Breast epithelium (tissue), 4 donors: ENCODE data around the gene ADAMTS2. TPM values are rescaled to one million over a fixed set of nuclear protein-coding genes. Genes with fewer than 3 reads are reported as not detected.
A peak's percentile ranks its signal among the peaks of the same experiment; 100 is the strongest.

ENCODE experiments used
- DNase-seq, 2 donors: peaks; one replicate each; pipeline ENCODE4 v3.0.0-alpha.2; 2019; ENCODE audit warnings: low spot score in 2 of 2
- H3K27ac ChIP-seq, 2 donors: fragments of 200-600 bp; sonication (generic) in 1 of 2; one replicate each; pipeline ENCODE4 v1.5.1; 2016 to 2019; ENCODE audit warnings: mild to moderate bottlenecking in 1 of 2
- H3K27me3 ChIP-seq, 2 donors: fragments of 200-600 bp; sonication (generic) in 1 of 2; one replicate each; pipeline versions ENCODE4 v1.5.1 to v1.6.0; 2017 to 2019; ENCODE audit warnings: control low read depth in 1 of 2, mild to moderate bottlenecking in 1 of 2
- H3K36me3 ChIP-seq: fragments of 200-600 bp; one replicate; pipeline ENCODE4 v1.5.1; 2019
- H3K4me1 ChIP-seq, 2 donors: fragments of 200-600 bp; sonication (generic); one replicate each; pipeline ENCODE4 v1.5.1; 2016 to 2019; ENCODE audit warnings: control low read depth in 1 of 2
- H3K4me3 ChIP-seq, 3 donors: fragments of 200-600 bp; sonication (generic); 1 replicate in 2 of 3; 2 replicates in 1 of 3; pipeline ENCODE4 v1.5.1; 2016 to 2019; ENCODE audit warnings: mild to moderate bottlenecking in 3 of 3, moderate library complexity in 2 of 3
- H3K9me3 ChIP-seq, 2 donors: fragments of 200-600 bp; sonication (generic) in 1 of 2; one replicate each; pipeline ENCODE4 v1.5.1; 2016 to 2019; ENCODE audit warnings: control low read depth in 1 of 2
- POLR2A ChIP-seq: fragments of 450-650 bp; IDR thresholded peaks from one replicate; pipeline ENCODE4 v1.6.1; 2016; ENCODE audit warnings: antibody characterized with exemption, mild to moderate bottlenecking, moderate library complexity
- POLR2AphosphoS5 ChIP-seq, 3 donors: sonication (generic); formaldehyde crosslinking; IDR thresholded peaks; one replicate each; pipeline ENCODE4 v1.6.1; 2017; ENCODE audit warnings: antibody characterized with exemption in 3 of 3
- intact Hi-C: fragments of 100-400 bp; cut with DNase I; formaldehyde crosslinking; loops from one replicate; pipeline ENCODE4 v1.15.1; 2023; ENCODE audit warnings: low total_unique reads
- total RNA-seq, 3 donors: library from RNA; depleted of rRNA; stranded (reverse); fragments of >200 nt; gene quantifications; one replicate each; pipeline ENCODE4 v1.1.0, GENCODE V29; 2016
- TF ChIP-seq, protein P1 (sequence below), 3 donors: fragments of 450-650 bp; IDR thresholded peaks; one replicate each; pipeline ENCODE4 v1.5.1; 2016 to 2017; ENCODE audit warnings: antibody characterized with exemption in 3 of 3, mild to moderate bottlenecking in 3 of 3, moderate library complexity in 3 of 3

Gene ADAMTS2
- total RNA-seq, 3 donors from 2014 or later = 11.3 to 51.8 (median 19.7) TPM

DNA sequence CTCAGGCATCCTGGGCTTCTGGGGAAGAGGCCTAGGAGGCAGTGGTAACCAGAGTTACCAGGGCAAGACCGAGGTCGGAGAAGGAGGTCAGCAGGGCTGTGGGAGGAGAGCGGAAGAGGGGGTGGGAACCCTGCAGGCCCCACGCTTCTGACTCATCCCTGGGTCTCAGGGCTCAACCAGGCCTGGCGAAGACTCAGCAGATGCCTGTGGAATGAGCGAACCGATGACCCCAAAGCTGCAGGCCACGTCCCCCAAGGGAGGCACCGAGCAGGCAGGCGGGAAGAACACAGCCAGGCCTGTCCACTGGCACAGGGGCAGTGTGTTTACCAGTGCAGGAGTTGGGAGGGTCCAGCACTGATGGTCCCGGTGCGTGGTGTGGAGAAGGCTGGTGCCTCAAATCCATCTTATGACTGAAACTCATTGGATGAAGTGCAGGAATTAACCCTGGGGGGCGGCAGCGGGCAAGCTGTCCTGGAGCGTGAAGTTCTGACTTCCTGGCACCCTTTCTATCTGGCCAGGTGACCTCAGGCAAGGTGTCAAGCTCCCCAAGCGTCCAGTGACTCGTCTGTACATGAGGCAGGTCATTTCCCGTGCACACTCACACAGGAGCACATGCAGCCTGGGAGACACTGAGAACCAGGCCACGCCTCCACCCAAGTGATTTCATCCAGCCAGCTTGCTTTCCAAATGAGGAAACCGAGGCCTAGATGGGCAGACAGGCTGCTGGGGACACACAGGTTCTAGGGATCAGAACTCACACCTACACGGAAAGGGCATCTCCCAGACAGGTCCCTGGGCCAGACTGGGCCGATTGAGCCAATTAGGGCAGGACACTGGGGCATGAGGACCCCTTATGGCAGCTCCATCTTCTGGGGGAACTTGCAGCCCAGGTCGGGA is 69.1 kb downstream of the ADAMTS2 start:
- H3K27ac ChIP-seq = peak overlapping the region; percentile 89 to 97
- H3K27me3 ChIP-seq = no peaks in the 10 kb centered on the region
- H3K9me3 ChIP-seq = no peaks in the 10 kb centered on the region
- DNase-seq = peak in 1 of 2 donors; percentile 70
- TF ChIP-seq POLR2A (no peak), POLR2AphosphoS5 (IDR thresholded peaks at IDR 0.05) (peak; percentile 34 to 83 (median 65))
- no peaks in the 10 kb centered on the region for H3K36me3 ChIP-seq
- H3K4me3 ChIP-seq = peak overlapping the region in 1 of 3 donors; percentile 41
- H3K4me1 ChIP-seq = peaks cover 0 to 23% of the 10 kb centered on the region in 2 donors
- intact Hi-C loops = no loop called here

DNA sequence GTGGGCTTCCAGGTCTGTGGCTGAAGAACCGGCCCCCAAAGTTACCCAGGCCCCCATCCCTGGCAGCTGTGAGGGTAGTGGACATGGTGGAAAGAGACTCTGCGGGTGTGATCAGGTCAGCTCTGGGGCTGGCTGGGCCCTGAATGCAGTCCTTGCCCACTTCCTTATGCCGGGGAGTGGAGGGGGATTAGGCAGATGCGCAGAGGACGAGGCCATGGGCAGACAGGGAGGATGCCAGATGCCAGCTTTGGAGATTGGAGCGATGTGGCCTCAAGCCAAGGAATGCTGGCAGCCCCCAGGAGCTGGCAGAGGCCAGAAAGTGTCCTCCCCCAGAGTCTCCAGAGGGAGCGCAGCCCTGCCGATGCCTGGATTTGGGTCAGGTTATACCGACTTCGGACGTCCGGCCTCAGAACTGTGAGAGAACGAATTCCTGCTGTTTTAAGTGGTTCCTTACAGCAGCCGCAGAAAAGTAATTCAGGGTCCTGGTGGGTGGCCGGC is 69.8 kb downstream of the ADAMTS2 start:
- peaks cover 0 to 28% of the 10 kb centered on the region in 2 donors for H3K4me1 ChIP-seq
- peak overlapping the region; percentile 89 to 97 for H3K27ac ChIP-seq
- intact Hi-C loops = no loop called here
- DNase-seq = no peak
- peak overlapping the region in 1 of 3 donors; percentile 41 for H3K4me3 ChIP-seq
- no peak for TF ChIP-seq POLR2AphosphoS5 (IDR thresholded peaks at IDR 0.05)
- TF ChIP-seq POLR2A = no peak
- TF ChIP-seq, protein P1, sequence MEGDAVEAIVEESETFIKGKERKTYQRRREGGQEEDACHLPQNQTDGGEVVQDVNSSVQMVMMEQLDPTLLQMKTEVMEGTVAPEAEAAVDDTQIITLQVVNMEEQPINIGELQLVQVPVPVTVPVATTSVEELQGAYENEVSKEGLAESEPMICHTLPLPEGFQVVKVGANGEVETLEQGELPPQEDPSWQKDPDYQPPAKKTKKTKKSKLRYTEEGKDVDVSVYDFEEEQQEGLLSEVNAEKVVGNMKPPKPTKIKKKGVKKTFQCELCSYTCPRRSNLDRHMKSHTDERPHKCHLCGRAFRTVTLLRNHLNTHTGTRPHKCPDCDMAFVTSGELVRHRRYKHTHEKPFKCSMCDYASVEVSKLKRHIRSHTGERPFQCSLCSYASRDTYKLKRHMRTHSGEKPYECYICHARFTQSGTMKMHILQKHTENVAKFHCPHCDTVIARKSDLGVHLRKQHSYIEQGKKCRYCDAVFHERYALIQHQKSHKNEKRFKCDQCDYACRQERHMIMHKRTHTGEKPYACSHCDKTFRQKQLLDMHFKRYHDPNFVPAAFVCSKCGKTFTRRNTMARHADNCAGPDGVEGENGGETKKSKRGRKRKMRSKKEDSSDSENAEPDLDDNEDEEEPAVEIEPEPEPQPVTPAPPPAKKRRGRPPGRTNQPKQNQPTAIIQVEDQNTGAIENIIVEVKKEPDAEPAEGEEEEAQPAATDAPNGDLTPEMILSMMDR (IDR thresholded peaks at IDR 0.05) = no peak
- H3K9me3 ChIP-seq = no peaks in the 10 kb centered on the region
- no peaks in the 10 kb centered on the region for H3K27me3 ChIP-seq
- H3K36me3 ChIP-seq = no peaks in the 10 kb centered on the region

DNA sequence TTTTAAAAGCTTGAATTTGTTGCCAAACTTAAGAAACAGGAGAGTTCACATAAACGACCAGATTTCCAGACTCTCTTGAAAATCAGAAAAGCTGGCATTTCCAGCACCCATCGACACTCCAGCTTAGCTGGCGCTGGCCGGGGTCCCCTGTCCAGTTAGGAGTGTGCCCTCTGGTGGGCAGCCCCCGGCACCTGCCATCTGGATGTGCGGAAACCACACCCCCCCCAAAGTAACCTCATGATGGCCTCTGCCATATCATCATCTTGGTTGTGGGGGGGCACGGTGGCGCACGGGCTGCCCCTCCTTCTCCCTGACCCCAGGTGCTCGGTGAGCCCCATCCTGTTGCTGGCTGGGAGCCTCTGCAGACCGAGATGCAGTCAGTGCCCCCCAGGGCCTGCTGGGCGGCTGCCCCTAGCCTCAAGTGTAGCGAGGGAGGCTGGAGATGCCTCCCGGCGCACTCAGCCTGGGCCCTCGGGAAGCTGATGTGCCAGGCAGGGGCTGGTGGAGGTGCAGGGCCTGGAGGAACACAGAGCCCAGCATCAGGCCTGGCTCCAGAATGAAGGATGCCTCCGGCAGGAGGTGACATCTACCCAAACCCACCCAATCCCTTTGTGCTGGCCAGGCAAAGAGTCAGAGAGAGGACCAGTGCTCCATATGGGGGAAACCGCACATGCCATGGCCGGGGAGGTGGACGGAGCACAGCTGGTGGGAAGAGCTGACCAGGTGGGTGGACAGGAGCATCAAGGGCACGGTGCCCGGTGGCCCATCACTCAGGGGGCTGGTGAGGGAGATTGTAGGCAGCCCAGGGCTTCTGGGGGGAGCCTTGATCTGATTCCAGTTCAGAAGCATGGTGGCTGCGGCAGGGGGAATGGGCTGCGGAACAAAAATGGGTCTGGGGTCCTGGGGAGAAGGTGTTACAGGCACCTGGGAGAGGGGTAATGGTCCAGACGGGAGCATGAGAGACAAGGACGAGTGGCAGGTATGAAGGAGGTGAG is 70.6 kb downstream of the ADAMTS2 start:
- Histone ChIP-seq H3K27me3 (no peaks in the 10 kb centered on the region), H3K4me3 (no peak overlapping the region), H3K36me3 (no peaks in the 10 kb centered on the region), H3K27ac (peak overlapping the region; percentile 89 to 97), H3K4me1 (peaks cover 0 to 31% of the 10 kb centered on the region in 2 donors), H3K9me3 (no peaks in the 10 kb centered on the region)
- TF ChIP-seq, protein P1 (IDR thresholded peaks at IDR 0.05) = no peak
- no peak for TF ChIP-seq POLR2AphosphoS5 (IDR thresholded peaks at IDR 0.05)
- TF ChIP-seq POLR2A = no peak
- intact Hi-C loops = no loop called here
- DNase-seq = no peak

DNA sequence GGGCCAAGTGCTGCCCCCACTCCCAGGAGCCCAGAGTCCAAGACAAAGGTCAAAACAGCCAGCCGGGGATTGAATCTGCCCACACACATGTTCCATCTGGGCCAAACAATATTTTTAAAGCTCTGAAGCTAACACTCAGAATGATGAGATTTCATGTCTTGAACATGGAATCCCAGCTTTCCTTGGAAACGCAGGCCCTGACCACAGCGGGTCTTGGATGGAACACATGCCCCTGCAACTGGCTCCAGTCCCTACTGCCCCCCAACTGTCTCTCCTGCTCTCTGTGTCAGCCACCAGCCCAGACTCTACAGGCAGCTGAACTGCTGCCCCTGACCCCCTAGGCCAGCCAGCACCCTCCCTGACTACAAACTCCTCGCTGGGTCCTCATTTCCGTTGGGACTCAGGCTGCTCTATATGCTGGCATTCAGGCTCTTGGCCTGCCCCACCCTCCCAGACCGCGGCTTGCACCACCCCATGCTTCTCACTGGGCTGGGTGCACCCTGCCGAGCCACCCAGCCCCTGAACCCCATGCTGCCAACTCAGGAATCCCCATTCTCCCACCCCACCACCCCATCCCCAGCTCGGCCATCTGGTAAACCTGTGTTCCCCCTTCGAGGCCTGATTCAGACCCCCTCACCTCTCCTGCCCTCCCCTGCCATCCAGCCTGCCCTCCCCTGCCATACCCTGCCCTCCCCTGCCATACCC is 71.7 kb downstream of the ADAMTS2 start:
- intact Hi-C loops = no loop called here
- H3K27ac ChIP-seq = peak overlapping the region; percentile 89 to 97
- no peaks in the 10 kb centered on the region for H3K36me3 ChIP-seq
- H3K4me1 ChIP-seq = peaks cover 0 to 31% of the 10 kb centered on the region in 2 donors
- no peaks in the 10 kb centered on the region for H3K9me3 ChIP-seq
- no peaks in the 10 kb centered on the region for H3K27me3 ChIP-seq
- H3K4me3 ChIP-seq = no peak overlapping the region
- TF ChIP-seq POLR2A = no peak
- TF ChIP-seq POLR2AphosphoS5 (IDR thresholded peaks at IDR 0.05) = no peak
- TF ChIP-seq, protein P1 (IDR thresholded peaks at IDR 0.05) = no peak
- DNase-seq = no peak

DNA sequence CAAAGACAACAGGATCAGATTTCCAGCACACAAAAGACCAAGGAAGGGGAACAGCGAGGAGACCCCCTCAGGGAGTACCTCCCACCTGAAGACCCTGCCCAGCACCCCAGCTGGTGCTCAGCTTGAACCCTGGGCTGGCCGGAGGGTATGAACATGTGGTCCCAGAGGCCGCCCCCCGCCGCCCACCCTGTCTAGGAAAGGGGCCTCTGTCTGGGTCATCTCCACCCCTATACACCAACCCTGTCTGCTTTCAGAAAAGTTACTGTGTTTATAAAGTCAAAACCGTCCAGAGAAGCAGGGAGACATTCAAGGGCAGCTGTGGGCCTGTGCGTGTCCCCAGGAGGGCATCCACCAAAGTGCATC is 72.2 kb downstream of the ADAMTS2 start:
- intact Hi-C loops = no loop called here
- H3K9me3 ChIP-seq = no peaks in the 10 kb centered on the region
- no peak for DNase-seq
- H3K4me3 ChIP-seq = no peak overlapping the region
- H3K4me1 ChIP-seq = peaks cover 0 to 31% of the 10 kb centered on the region in 2 donors
- TF ChIP-seq POLR2A = no peak
- no peak for TF ChIP-seq POLR2AphosphoS5 (IDR thresholded peaks at IDR 0.05)
- TF ChIP-seq, protein P1 (IDR thresholded peaks at IDR 0.05) = no peak
- H3K36me3 ChIP-seq = no peaks in the 10 kb centered on the region
- H3K27me3 ChIP-seq = no peaks in the 10 kb centered on the region
- H3K27ac ChIP-seq = peak overlapping the region; percentile 89 to 97
